SK-N-SH (cell line): Measurements from ENCODE around the gene OR2J2. TPM values are rescaled to one million over a fixed set of nuclear protein-coding genes. Genes with fewer than 3 reads are reported as not detected.

Experiments used
- CTCF ChIA-PET: fragments of 300-600, 350-600 bp; formaldehyde crosslinking; extraction: SDS; loops from one replicate; lab custom pipeline; 2021; lab: Yijun Ruan, JAX
- POLR2A ChIA-PET: fragments of 350-600 bp; sonication (Branson Sonifier 250); formaldehyde crosslinking; extraction: SDS; loops from one replicate; lab custom pipeline; 2020; ENCODE audit warnings: antibody characterized with exemption, inconsistent platforms; lab: Yijun Ruan, JAX
- DNase-seq: peaks from one replicate; pipeline ENCODE4 v3.0.0; 2012
- H2AFZ ChIP-seq: fragments of 200-600 bp; sonication (generic); 2 replicates; pipeline ENCODE4 v1.8.1; 2016; ENCODE audit warnings: antibody characterized with exemption, mild to moderate bottlenecking, low read depth
- H3F3A ChIP-seq: fragments of 200-600 bp; sonication (generic); replicated peaks from 2 replicates; pipeline ENCODE3; 2016; ENCODE audit warnings: antibody characterized with exemption, mild to moderate bottlenecking; ENCODE audit not compliant: insufficient read depth
- H3K27ac ChIP-seq, 2 experiments: fragments of 200-500 bp in 1 of 2; fragments of 200-600 bp in 1 of 2; sonication (Bioruptor generic) in 1 of 2; sonication (generic), shearing (Covaris generic) in 1 of 2; 2 replicates each; pipeline versions ENCODE4 v1.5.1 to v1.6.1; 2014 to 2016; ENCODE audit warnings: low read depth in 2 of 2, inconsistent platforms in 1 of 2, low read length in 1 of 2, mild to moderate bottlenecking in 1 of 2, mixed read lengths in 1 of 2
- H3K27me3 ChIP-seq: fragments of 200-600 bp; sonication (generic), shearing (Covaris generic); 2 replicates; pipeline ENCODE4 v1.6.1; 2016; ENCODE audit warnings: mixed run types; ENCODE audit not compliant: insufficient read depth
- H3K36me3 ChIP-seq, 2 experiments: fragments of 200-500 bp in 1 of 2; fragments of 200-600 bp in 1 of 2; sonication (Bioruptor generic) in 1 of 2; sonication (generic) in 1 of 2; replicated peaks in 1 of 2; 2 replicates each; pipeline versions ENCODE3 to v1.5.1; 2014 to 2016; ENCODE audit warnings: low read length in 1 of 2, mild to moderate bottlenecking in 1 of 2; ENCODE audit not compliant: insufficient read depth in 2 of 2, control insufficient read depth in 1 of 2
- H3K4me1 ChIP-seq, 2 experiments: fragments of 200-500 bp in 1 of 2; fragments of 200-600 bp in 1 of 2; sonication (Bioruptor generic) in 1 of 2; sonication (generic), shearing (Covaris generic) in 1 of 2; 2 replicates each; pipeline versions ENCODE4 v1.5.1 to v1.6.1; 2014 to 2016; ENCODE audit warnings: low read depth in 1 of 2, low read length in 1 of 2, mixed run types in 1 of 2; ENCODE audit not compliant: insufficient read depth in 2 of 2, control insufficient read depth in 1 of 2
- H3K4me2 ChIP-seq: fragments of 200-600 bp; sonication (generic), shearing (Covaris generic); 2 replicates; pipeline ENCODE4 v1.6.1; 2017; ENCODE audit warnings: mixed run types
- H3K4me3 ChIP-seq, 2 experiments: fragments of 200-500 bp in 1 of 2; fragments of 200-600 bp in 1 of 2; sonication (Bioruptor generic) in 1 of 2; sonication (generic), shearing (Covaris generic) in 1 of 2; 2 replicates each; pipeline versions ENCODE4 v1.5.1 to v1.8.1; 2014 to 2016; ENCODE audit warnings: low read depth in 2 of 2, inconsistent platforms in 1 of 2, low read length in 1 of 2, mild to moderate bottlenecking in 1 of 2, mixed read lengths in 1 of 2, moderate library complexity in 1 of 2
- H3K79me2 ChIP-seq: fragments of 200-600 bp; sonication (generic); 2 replicates; pipeline ENCODE4 v1.8.1; 2017; ENCODE audit warnings: mild to moderate bottlenecking; ENCODE audit not compliant: insufficient read depth
- H3K9ac ChIP-seq: fragments of 200-600 bp; sonication (generic); 2 replicates; pipeline ENCODE4 v1.6.1; 2017; ENCODE audit warnings: mixed run types
- H3K9me2 ChIP-seq: fragments of 200-600 bp; sonication (generic); 2 replicates; pipeline ENCODE4 v1.6.1; 2017; ENCODE audit warnings: mixed run types
- H3K9me3 ChIP-seq: fragments of 200-600 bp; sonication (generic); 2 replicates; pipeline ENCODE4 v1.6.1; 2017; ENCODE audit warnings: mixed run types, mild to moderate bottlenecking, moderate library complexity
- H4K20me1 ChIP-seq: fragments of 200-600 bp; sonication (generic); 2 replicates; pipeline ENCODE4 v1.6.1; 2017; ENCODE audit warnings: mild to moderate bottlenecking, mixed run types; ENCODE audit not compliant: insufficient read depth
- CHD2 ChIP-seq: fragments of 150-350 bp; IDR thresholded peaks from 2 replicates; pipeline ENCODE4 v1.6.1; 2018; ENCODE audit warnings: low read length; ENCODE audit not compliant: partially characterized antibody
- ELF1 ChIP-seq: IDR thresholded peaks from 2 replicates; pipeline ENCODE4 v1.4.0; 2012
- EP300 ChIP-seq, 2 experiments: IDR thresholded peaks; 2 replicates each; pipeline versions ENCODE4 v1.4.0 to v1.6.1; 2012; ENCODE audit warnings: borderline replicate concordance in 1 of 2, low read depth in 1 of 2, low read length in 1 of 2
- FOXJ3 ChIP-seq: sonication (generic); formaldehyde crosslinking; IDR thresholded peaks from 2 replicates; pipeline ENCODE4 v1.5.1; 2020; ENCODE audit warnings: mild to moderate bottlenecking, missing genetic modification reagents
- FOXM1 ChIP-seq: IDR thresholded peaks from 2 replicates; pipeline ENCODE4 v1.4.0; 2012; ENCODE audit warnings: low read depth, mild to moderate bottlenecking
- GABPA ChIP-seq: IDR thresholded peaks from 2 replicates; pipeline ENCODE4 v1.4.0; 2012; ENCODE audit warnings: low read depth, mild to moderate bottlenecking
- JUND ChIP-seq: IDR thresholded peaks from 2 replicates; pipeline ENCODE4 v1.4.0; 2012
- MXI1 ChIP-seq: IDR thresholded peaks from 2 replicates; pipeline ENCODE4 v1.6.1; 2012; ENCODE audit warnings: mild to moderate bottlenecking, low read depth, low read length, improper control_type of control experiment
- NFIC ChIP-seq: IDR thresholded peaks from 2 replicates; pipeline ENCODE4 v1.4.0; 2012; ENCODE audit warnings: borderline replicate concordance
- POLR2AphosphoS5 ChIP-seq: IDR thresholded peaks from 2 replicates; pipeline ENCODE4 v1.6.1; 2012; ENCODE audit warnings: low read depth, low read length
- RFX5 ChIP-seq: IDR thresholded peaks from 2 replicates; pipeline ENCODE4 v1.6.1; 2012; ENCODE audit warnings: mild to moderate bottlenecking, improper control_type of control experiment, low read length
- SMC3 ChIP-seq: IDR thresholded peaks from 2 replicates; pipeline ENCODE4 v1.6.1; 2012; ENCODE audit warnings: low read depth, low read length, improper control_type of control experiment
- TAF1 ChIP-seq: IDR thresholded peaks from 2 replicates; pipeline ENCODE4 v1.6.1; 2012; ENCODE audit warnings: low read depth, mild to moderate bottlenecking, low read length, moderate library complexity, borderline replicate concordance
- TCF12 ChIP-seq: IDR thresholded peaks from 2 replicates; pipeline ENCODE4 v1.4.0; 2012
- WGBS: methylation state at CpG from one replicate; pipeline ENCODE4 v1.1.6; 2017; ENCODE audit warnings: low lambda C conversion rate; 5-methylcytosine and 5-hydroxymethylcytosine counted together
- polyA plus RNA-seq, 3 experiments: library from polyadenylated mRNA; depleted of rRNA; stranded (reverse); fragments of >200 nt; gene quantifications; 2 replicates each; pipeline ENCODE4 v1.2.3, GENCODE V29; 2012
- TF ChIP-seq, protein P1 (sequence below): IDR thresholded peaks from 2 replicates; pipeline ENCODE4 v1.4.0; 2012; ENCODE audit warnings: low read depth, borderline replicate concordance
- TF ChIP-seq, protein P2 (sequence below): fragments of 150-350 bp; IDR thresholded peaks from 2 replicates; pipeline ENCODE4 v1.6.1; 2016; ENCODE audit warnings: mild to moderate bottlenecking, low read depth, low read length

The OR2J2 gene
- polyA plus RNA-seq, 1 of the 3 experiments (the other 2 are of a cell fraction): not detected

DNA sequence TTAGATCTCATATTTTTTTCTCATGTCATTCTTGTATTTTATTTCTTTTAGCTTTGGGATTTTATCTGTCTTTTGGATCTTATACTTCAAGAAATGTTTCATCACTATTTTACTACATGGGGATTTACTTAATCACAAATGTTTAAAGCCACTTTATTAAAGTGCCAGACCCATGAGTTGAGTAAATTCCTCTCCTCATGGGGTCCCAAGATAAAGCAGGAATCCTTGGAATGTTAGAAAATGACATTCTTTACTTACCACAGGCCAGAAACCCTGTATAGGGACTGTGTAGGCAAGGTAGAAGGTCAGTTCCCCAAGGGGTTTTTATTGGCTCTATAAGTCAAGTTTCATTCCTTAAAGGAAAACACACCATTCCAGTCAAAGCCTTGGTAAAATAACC is 28.4 kb upstream of the OR2J2 start:
- CTCF ChIA-PET: no interaction called here
- H3K4me2 ChIP-seq: no peak overlapping the region
- no peaks in the 10 kb centered on the region for H3F3A ChIP-seq
- POLR2A ChIA-PET: no interaction called here
- H3K79me2 ChIP-seq: no peaks in the 10 kb centered on the region
- no peaks in the 10 kb centered on the region for H4K20me1 ChIP-seq
- H3K9me3 ChIP-seq: no peaks in the 10 kb centered on the region
- no peak for TF ChIP-seq MXI1
- no peak for TF ChIP-seq FOXJ3 (CRISPR knock-in tag)
- TF ChIP-seq, protein P1, sequence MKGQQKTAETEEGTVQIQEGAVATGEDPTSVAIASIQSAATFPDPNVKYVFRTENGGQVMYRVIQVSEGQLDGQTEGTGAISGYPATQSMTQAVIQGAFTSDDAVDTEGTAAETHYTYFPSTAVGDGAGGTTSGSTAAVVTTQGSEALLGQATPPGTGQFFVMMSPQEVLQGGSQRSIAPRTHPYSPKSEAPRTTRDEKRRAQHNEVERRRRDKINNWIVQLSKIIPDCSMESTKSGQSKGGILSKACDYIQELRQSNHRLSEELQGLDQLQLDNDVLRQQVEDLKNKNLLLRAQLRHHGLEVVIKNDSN: no peak
- TF ChIP-seq EP300 (IDR thresholded peaks at IDR 0.05; ENCODE audit: borderline replicate concordance in 1 of 2, low read depth in 1 of 2, low read length in 1 of 2): no peak
- TF ChIP-seq FOXM1: no peak
- no peak for TF ChIP-seq CHD2
- H3K36me3 ChIP-seq: no peaks in the 10 kb centered on the region
- H2AFZ ChIP-seq: no peak overlapping the region
- no peak for DNase-seq
- no peaks in the 10 kb centered on the region for H3K9me2 ChIP-seq
- H3K27me3 ChIP-seq: no peaks in the 10 kb centered on the region
- H3K4me1 ChIP-seq: no peaks in the 10 kb centered on the region
- no peak overlapping the region for H3K4me3 ChIP-seq
- no peak overlapping the region for H3K9ac ChIP-seq
- no peak overlapping the region for H3K27ac ChIP-seq

DNA sequence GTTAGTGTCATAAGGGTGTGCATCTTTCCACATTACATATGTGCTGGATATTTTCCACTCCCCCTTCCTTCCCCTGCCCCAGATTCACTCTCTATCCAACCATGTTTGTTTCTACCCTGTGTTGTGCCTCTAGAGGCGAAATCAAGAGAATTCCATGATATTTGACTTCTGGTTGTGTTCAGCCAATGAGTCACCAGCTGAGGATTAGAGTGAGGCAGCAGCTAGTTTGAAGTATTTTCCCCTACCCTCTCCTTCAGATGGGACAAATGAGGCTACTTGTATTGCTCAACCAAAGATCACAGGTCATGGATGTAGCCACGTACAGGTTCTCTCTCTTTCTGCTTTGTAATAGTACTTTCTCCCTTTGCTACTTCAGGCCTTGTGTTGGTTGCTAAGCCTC is 24.5 kb upstream of the OR2J2 start:
- 0% methylated on average over 2 of the region's 2 CpGs for WGBS
- ChIA-PET CTCF (no interaction called here), POLR2A (no interaction called here)

More for the DNA sequence above, 24.5 kb upstream of the OR2J2 start:
- TF ChIP-seq, protein P1: no peak
- TF ChIP-seq FOXJ3 (CRISPR knock-in tag) (no peak), SMC3 (no peak), RFX5 (no peak), NFIC (no peak), TCF12 (no peak), GABPA (no peak), JUND (no peak), TAF1 (no peak), EP300 (IDR thresholded peaks at IDR 0.05; ENCODE audit: borderline replicate concordance in 1 of 2, low read depth in 1 of 2, low read length in 1 of 2) (no peak), ELF1 (no peak), CHD2 (no peak), POLR2AphosphoS5 (no peak)
- TF ChIP-seq, protein P2, sequence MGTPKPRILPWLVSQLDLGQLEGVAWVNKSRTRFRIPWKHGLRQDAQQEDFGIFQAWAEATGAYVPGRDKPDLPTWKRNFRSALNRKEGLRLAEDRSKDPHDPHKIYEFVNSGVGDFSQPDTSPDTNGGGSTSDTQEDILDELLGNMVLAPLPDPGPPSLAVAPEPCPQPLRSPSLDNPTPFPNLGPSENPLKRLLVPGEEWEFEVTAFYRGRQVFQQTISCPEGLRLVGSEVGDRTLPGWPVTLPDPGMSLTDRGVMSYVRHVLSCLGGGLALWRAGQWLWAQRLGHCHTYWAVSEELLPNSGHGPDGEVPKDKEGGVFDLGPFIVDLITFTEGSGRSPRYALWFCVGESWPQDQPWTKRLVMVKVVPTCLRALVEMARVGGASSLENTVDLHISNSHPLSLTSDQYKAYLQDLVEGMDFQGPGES: no peak
- no peaks in the 10 kb centered on the region for H3K9me2 ChIP-seq
- no peaks in the 10 kb centered on the region for H3K79me2 ChIP-seq
- no peaks in the 10 kb centered on the region for H3K27me3 ChIP-seq
- H3K27ac ChIP-seq: no peak overlapping the region
- no peaks in the 10 kb centered on the region for H4K20me1 ChIP-seq
- no peak overlapping the region for H2AFZ ChIP-seq
- H3K36me3 ChIP-seq: no peaks in the 10 kb centered on the region
- no peak overlapping the region for H3K4me2 ChIP-seq
- no peaks in the 10 kb centered on the region for H3F3A ChIP-seq
- no peaks in the 10 kb centered on the region for H3K4me1 ChIP-seq
- H3K9me3 ChIP-seq: no peaks in the 10 kb centered on the region
- H3K9ac ChIP-seq: no peak overlapping the region
- DNase-seq: no peak
- H3K4me3 ChIP-seq: no peak overlapping the region
